ENCODE measurements around the gene ARMC9.

DNA sequence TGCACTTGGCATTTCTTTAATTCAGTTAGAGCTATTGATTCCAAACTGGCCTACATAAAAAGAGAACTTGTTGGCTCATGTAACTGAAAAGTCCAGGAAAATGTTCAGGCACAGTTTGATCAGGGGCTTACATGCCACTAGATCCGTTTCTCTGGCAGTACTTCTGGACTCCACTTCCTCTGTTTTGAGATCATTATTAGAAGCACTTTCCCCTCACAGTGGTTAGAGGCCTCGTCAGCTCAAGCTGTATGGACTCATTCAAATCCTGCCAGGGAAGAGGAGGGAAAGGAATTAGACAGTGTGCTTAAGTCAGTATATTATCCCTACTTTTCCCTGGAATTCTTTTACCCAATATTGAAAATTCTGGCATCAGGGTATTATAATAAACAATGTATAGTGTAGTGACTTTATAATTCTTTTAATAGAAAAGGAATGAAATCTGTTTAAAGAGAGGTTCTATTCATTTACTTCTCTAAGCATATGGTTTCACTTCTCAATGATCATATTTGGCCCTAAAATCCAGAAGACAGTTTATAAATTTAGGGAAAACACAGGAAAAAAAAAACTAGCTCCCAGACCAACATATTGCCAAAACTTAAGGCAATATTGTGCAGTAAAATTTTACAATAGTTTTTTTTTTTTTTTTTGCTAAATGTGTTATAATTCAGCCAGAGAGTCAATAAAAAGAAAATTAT, 92.0 kb downstream of the ARMC9 start:
- TF ChIP-seq EZH2 (IDR thresholded peaks at IDR 0.05; ENCODE audit: insufficient read depth, poor library complexity, severe bottlenecking) = no peak
- no peak for TF ChIP-seq EZH2phosphoT487 (IDR thresholded peaks at IDR 0.05; ENCODE audit: insufficient read depth, low read depth)
